Measurements from ENCODE around the gene PTPN3. TPM values are rescaled to one million over a fixed set of nuclear protein-coding genes. Genes with fewer than 3 reads are reported as not detected.

PTPN3 gene
- total RNA-seq, 2 donors from 2014 or later: 11.0 to 16.3 TPM

- H3K36me3 ChIP-seq: no peaks in the 10 kb centered on the region
- no peaks in the 10 kb centered on the region for H3K27me3 ChIP-seq (replicated peaks; ENCODE audit: insufficient read depth)
- intact Hi-C loops (cut with DNase I): no loop called here
- no peak overlapping the region for H3K27ac ChIP-seq
- H3K9me3 ChIP-seq: no peaks in the 10 kb centered on the region
- no peaks in the 10 kb centered on the region for H3K4me1 ChIP-seq (replicated peaks)
- no peak overlapping the region for H3K4me3 ChIP-seq
- no peak for DNase-seq (ENCODE audit: low spot score)
- TF ChIP-seq CTCF (IDR thresholded peaks at IDR 0.05) (no peak), POLR2A (IDR thresholded peaks at IDR 0.05) (no peak), POLR2AphosphoS5 (IDR thresholded peaks at IDR 0.05) (no peak)
- 69% methylated on average over 4 of the region's 4 CpGs for WGBS
Measured at GRCh38 chr9:109437286-109437685, 60.8 kb downstream of the PTPN3 start.

- Histone ChIP-seq H3K4me1 (replicated peaks) (no peaks in the 10 kb centered on the region), H3K27ac (no peak overlapping the region), H3K36me3 (no peaks in the 10 kb centered on the region), H3K9me3 (no peaks in the 10 kb centered on the region), H3K4me3 (no peak overlapping the region), H3K27me3 (replicated peaks; ENCODE audit: insufficient read depth) (no peaks in the 10 kb centered on the region)
- 92% methylated on average over 3 of the region's 3 CpGs for WGBS
- intact Hi-C loops (cut with DNase I): no loop called here
- no peak for DNase-seq (ENCODE audit: low spot score)
- TF ChIP-seq POLR2A (IDR thresholded peaks at IDR 0.05) (no peak), POLR2AphosphoS5 (IDR thresholded peaks at IDR 0.05) (no peak)
Measured at GRCh38 chr9:109436071-109436470, 62.0 kb downstream of the PTPN3 start.

GRCh38 chr9:109433476-109433875 is 64.6 kb downstream of the PTPN3 start:
- no peak for DNase-seq (ENCODE audit: low spot score)
- 82% methylated on average over 5 of the region's 5 CpGs for WGBS
- H3K9me3 ChIP-seq: no peaks in the 10 kb centered on the region
- intact Hi-C loops (cut with DNase I): no loop called here
- no peaks in the 10 kb centered on the region for H3K4me1 ChIP-seq (replicated peaks)
- no peaks in the 10 kb centered on the region for H3K27me3 ChIP-seq (replicated peaks; ENCODE audit: insufficient read depth)
- H3K27ac ChIP-seq: no peak overlapping the region
- TF ChIP-seq POLR2A (IDR thresholded peaks at IDR 0.05) (no peak), CTCF (IDR thresholded peaks at IDR 0.05) (no peak), POLR2AphosphoS5 (IDR thresholded peaks at IDR 0.05) (no peak)
- H3K4me3 ChIP-seq: no peak overlapping the region
- H3K36me3 ChIP-seq: no peaks in the 10 kb centered on the region

GRCh38 chr9:109430231-109430630 is 67.9 kb downstream of the PTPN3 start:
- H3K4me3 ChIP-seq: no peak overlapping the region
- H3K27ac ChIP-seq: no peak overlapping the region
- intact Hi-C loops (cut with DNase I): no loop called here
- no peaks in the 10 kb centered on the region for H3K9me3 ChIP-seq
- no peak for DNase-seq (ENCODE audit: low spot score)
- WGBS: 72% methylated on average over 4 of the region's 4 CpGs
- no peaks in the 10 kb centered on the region for H3K36me3 ChIP-seq
- TF ChIP-seq CTCF (IDR thresholded peaks at IDR 0.05) (no peak), POLR2A (IDR thresholded peaks at IDR 0.05) (no peak), POLR2AphosphoS5 (IDR thresholded peaks at IDR 0.05) (no peak)
- no peaks in the 10 kb centered on the region for H3K4me1 ChIP-seq (replicated peaks)
- H3K27me3 ChIP-seq (replicated peaks; ENCODE audit: insufficient read depth): no peaks in the 10 kb centered on the region

- no peaks in the 10 kb centered on the region for H3K4me1 ChIP-seq (replicated peaks)
- no peak for TF ChIP-seq POLR2A (IDR thresholded peaks at IDR 0.05)
- no peak for TF ChIP-seq POLR2AphosphoS5 (IDR thresholded peaks at IDR 0.05)
- TF ChIP-seq CTCF (IDR thresholded peaks at IDR 0.05): no peak
- no peak overlapping the region for H3K4me3 ChIP-seq
- 93% methylated on average over 6 of the region's 6 CpGs for WGBS
- no peaks in the 10 kb centered on the region for H3K9me3 ChIP-seq
- no peak for DNase-seq (ENCODE audit: low spot score)
- H3K27me3 ChIP-seq (replicated peaks; ENCODE audit: insufficient read depth): no peaks in the 10 kb centered on the region
- no peaks in the 10 kb centered on the region for H3K36me3 ChIP-seq
- no peak overlapping the region for H3K27ac ChIP-seq
- intact Hi-C loops (cut with DNase I): no loop called here
Measured at GRCh38 chr9:109428854-109429253, 69.3 kb downstream of the PTPN3 start.
